Stimulated activated CD8-positive, alpha-beta memory T cell treated with anti-CD3 and anti-CD28 coated beads, Interleukin-12 subunit alpha, Interleukin-12 subunit beta, amount 100 ng/mL, for 4 hours (primary cell): ENCODE results near the gene MACO1.
"Not testable (repeated sequence)": the region's sequence is repeated elsewhere in the genome, so short reads cannot be mapped to it uniquely, and the experiment has no call there.

ENCODE experiments used
- DNase-seq: peaks from one replicate; pipeline ENCODE4 v3.0.0-alpha.2; 2020; ENCODE audit warnings: low read depth

Gene MACO1

GRCh38 chr1:25458541-25459298 is 28.0 kb downstream of the MACO1 start:
- no peak for DNase-seq

GRCh38 chr1:25460020-25460419 is 29.3 kb downstream of the MACO1 start:
- DNase-seq: no peak

- DNase-seq: not testable (repeated sequence)
Observed at GRCh38 chr1:25460816-25461215, 30.1 kb downstream of the MACO1 start.

- no peak for DNase-seq
Observed at GRCh38 chr1:25461849-25462248, 31.2 kb downstream of the MACO1 start.

GRCh38 chr1:25462732-25463131 is 32.0 kb downstream of the MACO1 start:
- no peak for DNase-seq

GRCh38 chr1:25467193-25467592 is 36.5 kb downstream of the MACO1 start:
- no peak for DNase-seq

GRCh38 chr1:25467616-25468015 is 36.9 kb downstream of the MACO1 start:
- no peak for DNase-seq

- DNase-seq: no peak
Observed at GRCh38 chr1:25468033-25468432, 37.3 kb downstream of the MACO1 start.

- no peak for DNase-seq
Observed at GRCh38 chr1:25469177-25469576, 38.5 kb downstream of the MACO1 start.

- no peak for DNase-seq
Observed at GRCh38 chr1:25472471-25472870, 41.8 kb downstream of the MACO1 start.

GRCh38 chr1:25473653-25474225 is 43.0 kb downstream of the MACO1 start:
- no peak for DNase-seq

GRCh38 chr1:25474439-25475047 is 43.8 kb downstream of the MACO1 start:
- DNase-seq: no peak

GRCh38 chr1:25476186-25477097 is 45.7 kb downstream of the MACO1 start:
- no peak for DNase-seq

GRCh38 chr1:25477448-25478034 is 46.8 kb downstream of the MACO1 start:
- DNase-seq: no peak

- DNase-seq: no peak
Observed at GRCh38 chr1:25478633-25479032, 47.9 kb downstream of the MACO1 start.

GRCh38 chr1:25481625-25482024 is 50.9 kb downstream of the MACO1 start:
- DNase-seq: no peak

- DNase-seq: no peak
Observed at GRCh38 chr1:25482211-25482610, 51.5 kb downstream of the MACO1 start.

GRCh38 chr1:25484096-25484495 is 53.4 kb downstream of the MACO1 start:
- no peak for DNase-seq

- no peak for DNase-seq
Observed at GRCh38 chr1:25484533-25484932, 53.8 kb downstream of the MACO1 start.

GRCh38 chr1:25485536-25486411 is 55.1 kb downstream of the MACO1 start:
- no peak for DNase-seq

- no peak for DNase-seq
Observed at GRCh38 chr1:25486602-25487001, 55.9 kb downstream of the MACO1 start.
